Measurements from ENCODE around the gene PER1. TPM values are rescaled to one million over a fixed set of nuclear protein-coding genes. Genes with fewer than 3 reads are reported as not detected.

The PER1 gene
- total RNA-seq, 2 donors from 2014 or later: 19.7 to 43.6 TPM

DNA sequence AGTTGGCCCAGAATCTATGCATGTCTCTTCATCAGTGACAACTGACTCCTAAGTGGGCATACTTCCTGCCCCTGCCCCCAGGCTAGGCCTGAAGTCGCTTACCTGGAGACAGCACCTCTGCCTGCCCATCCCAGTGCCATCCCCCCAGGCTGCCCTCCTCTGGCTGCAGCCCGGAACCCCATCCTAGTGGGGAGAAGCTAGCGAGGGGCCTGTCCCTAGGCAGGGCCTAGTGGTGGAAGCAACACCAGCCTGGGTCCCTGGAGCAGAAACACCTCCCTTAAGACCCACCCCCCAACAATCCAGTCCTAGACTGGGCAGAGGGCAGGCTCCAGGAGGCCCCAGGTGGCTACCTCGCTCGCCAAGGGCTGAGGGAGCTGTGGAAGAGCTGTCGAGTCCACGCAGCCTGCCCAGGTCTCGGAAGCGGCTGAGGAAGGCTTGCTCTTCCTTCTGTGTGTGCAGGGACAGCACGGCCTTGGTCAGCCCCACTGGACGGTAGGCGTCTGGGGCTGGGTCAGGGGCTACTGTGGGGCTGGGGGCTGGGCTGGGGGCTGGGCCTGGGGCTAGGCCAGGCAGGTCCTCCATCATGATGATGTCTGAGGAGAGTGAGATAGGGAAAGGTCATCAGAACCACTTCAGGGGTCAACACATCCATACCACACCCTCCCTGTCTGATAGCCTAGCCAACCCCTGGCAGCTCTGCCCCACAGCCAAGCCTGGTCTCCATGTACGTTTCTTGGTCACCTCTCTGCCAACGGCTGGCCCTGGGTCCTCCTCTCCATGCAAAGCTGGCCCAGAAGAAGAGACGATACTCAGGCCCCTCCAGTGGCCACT lies 7.6 kb downstream of the PER1 start:
- Histone ChIP-seq H3K4me3 (no peak overlapping the region), H3K36me3 (peaks cover 36% of the 10 kb centered on the region), H3K4me1 (no peaks in the 10 kb centered on the region), H3K27me3 (no peaks in the 10 kb centered on the region), H3K9ac (ENCODE audit: low read depth in 2 of 2, low read length in 2 of 2) (no peak overlapping the region), H3K9me3 (no peaks in the 10 kb centered on the region), H3K27ac (no peak overlapping the region)
- intact Hi-C loops (cut with DNase I): no loop called here
- TF ChIP-seq, protein P1, sequence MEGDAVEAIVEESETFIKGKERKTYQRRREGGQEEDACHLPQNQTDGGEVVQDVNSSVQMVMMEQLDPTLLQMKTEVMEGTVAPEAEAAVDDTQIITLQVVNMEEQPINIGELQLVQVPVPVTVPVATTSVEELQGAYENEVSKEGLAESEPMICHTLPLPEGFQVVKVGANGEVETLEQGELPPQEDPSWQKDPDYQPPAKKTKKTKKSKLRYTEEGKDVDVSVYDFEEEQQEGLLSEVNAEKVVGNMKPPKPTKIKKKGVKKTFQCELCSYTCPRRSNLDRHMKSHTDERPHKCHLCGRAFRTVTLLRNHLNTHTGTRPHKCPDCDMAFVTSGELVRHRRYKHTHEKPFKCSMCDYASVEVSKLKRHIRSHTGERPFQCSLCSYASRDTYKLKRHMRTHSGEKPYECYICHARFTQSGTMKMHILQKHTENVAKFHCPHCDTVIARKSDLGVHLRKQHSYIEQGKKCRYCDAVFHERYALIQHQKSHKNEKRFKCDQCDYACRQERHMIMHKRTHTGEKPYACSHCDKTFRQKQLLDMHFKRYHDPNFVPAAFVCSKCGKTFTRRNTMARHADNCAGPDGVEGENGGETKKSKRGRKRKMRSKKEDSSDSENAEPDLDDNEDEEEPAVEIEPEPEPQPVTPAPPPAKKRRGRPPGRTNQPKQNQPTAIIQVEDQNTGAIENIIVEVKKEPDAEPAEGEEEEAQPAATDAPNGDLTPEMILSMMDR (IDR thresholded peaks at IDR 0.05): no peak
- no peak for DNase-seq

DNA sequence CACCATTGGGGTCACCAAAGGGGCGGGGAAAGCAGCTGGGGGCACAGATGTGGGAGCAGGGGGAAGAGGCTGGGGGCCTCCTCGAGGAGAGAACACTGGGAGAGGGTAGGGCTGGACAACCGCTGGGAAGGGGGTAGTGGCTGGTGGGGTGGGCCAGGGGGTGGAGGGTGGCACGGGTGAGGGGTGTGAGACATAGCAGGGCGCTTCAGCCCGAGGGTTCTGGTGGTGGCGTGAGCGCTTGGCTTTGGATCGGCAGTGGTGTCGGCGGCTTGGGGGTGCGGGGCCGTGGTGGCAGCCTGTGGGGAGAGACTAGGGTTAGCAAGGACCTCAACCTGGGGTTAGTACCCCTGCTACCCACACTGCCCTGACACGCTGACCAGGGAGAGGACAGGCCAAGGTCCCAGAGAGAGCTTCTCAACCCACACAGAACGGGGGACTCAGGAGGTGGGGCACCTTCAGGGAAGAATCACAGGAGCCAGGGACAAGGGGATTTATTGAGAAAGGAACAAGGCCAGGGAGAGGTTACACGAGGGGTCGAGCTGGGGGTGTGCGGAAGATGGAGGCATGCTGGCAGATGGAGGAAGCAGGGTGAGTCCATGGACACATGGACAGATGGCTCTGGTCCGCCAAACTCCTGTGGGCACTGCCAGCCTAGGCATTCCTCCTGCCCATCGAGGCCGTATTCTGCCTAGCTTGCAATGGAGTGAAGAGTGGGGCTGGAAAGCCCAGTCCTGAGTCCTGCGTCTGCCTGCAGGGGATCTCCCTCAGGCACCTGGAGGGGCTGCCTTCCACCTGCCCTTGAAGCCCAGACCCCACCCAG lies 8.4 kb downstream of the PER1 start:
- H3K9me3 ChIP-seq: no peaks in the 10 kb centered on the region
- H3K36me3 ChIP-seq: peaks cover 31% of the 10 kb centered on the region
- H3K9ac ChIP-seq (ENCODE audit: low read depth in 2 of 2, low read length in 2 of 2): no peak overlapping the region
- H3K27me3 ChIP-seq: no peaks in the 10 kb centered on the region
- H3K27ac ChIP-seq: no peak overlapping the region
- no peaks in the 10 kb centered on the region for H3K4me1 ChIP-seq
- intact Hi-C loops (cut with DNase I): no loop called here
- no peak overlapping the region for H3K4me3 ChIP-seq
- TF ChIP-seq, protein P1 (IDR thresholded peaks at IDR 0.05): no peak
- no peak for DNase-seq

DNA sequence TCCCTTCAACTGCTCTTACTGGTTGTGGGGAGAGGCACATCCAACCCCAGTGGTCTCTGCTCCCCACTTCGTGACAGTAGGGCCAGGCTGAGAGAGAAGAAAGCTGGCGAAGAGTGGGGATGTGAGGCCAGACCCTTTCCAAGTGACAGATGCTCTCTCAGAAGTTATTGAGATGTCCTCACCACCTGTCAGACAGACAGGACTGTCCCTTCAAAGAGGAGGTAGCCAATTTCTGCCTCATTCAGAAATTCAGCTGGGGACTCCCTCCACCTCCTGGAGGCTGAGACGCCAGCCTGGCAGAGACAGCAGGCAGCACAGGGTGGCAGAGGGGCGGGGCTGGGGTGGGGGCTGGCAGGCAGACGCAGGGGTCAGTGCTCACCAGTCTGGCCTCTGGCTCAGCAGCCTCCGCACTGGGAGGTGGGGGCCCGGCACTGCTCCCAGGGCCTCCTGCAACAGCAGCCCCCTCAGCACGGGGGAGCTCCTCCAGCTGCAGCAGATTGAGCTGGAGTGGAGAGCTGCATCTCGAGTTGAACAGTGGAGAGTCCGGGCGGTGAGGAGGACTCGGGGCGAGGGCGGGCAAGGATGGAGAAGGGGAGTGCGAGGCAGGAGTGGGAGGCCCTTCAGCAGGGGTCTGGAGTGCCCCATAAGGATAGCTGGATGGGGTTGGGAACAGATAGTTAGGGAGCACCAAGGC lies 9.2 kb downstream of the PER1 start:
- H3K4me1 ChIP-seq: no peaks in the 10 kb centered on the region
- no peak for DNase-seq
- TF ChIP-seq, protein P1 (IDR thresholded peaks at IDR 0.05): no peak
- H3K36me3 ChIP-seq: peaks cover 31% of the 10 kb centered on the region
- no peak overlapping the region for H3K27ac ChIP-seq
- no peak overlapping the region for H3K4me3 ChIP-seq
- intact Hi-C loops (cut with DNase I): no loop called here
- no peaks in the 10 kb centered on the region for H3K27me3 ChIP-seq
- no peak overlapping the region for H3K9ac ChIP-seq (ENCODE audit: low read depth in 2 of 2, low read length in 2 of 2)
- no peaks in the 10 kb centered on the region for H3K9me3 ChIP-seq

DNA sequence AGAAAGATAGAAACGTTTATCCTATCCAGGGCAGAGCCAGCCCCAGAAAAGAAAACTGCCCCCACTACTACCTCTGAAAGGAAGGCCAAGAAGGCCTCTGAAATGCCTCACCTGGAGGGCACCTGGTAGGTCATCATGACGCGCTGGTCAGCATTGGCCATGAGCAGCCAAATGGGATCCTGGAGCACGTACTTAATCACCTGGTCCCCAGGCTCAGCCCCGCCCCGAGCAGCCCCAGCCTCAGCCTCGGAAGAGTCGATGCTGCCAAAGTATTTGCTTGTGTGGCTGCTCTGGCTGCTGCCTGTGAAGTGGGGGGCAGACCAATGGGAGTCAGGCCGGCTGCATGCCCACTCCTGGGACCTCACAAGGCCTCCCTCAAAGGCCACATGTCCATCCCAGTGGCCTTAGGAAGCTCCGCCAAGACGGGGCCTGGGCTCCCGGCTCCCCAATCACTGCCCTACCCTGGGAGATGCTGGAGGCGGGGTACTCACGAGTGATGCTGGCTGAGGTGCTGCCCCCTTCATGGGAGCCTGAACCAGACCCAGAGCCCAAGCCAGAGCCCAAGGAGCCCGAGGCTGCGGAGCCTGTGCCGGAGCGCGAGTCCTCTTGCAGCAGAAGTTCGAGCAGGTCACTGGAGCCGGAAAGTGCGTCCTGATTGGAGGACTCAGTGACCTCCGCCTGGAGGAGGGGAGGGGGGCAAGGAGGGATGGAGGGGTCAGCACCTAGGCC lies 9.9 kb downstream of the PER1 start:
- Histone ChIP-seq H3K27me3 (no peaks in the 10 kb centered on the region), H3K9ac (ENCODE audit: low read depth in 2 of 2, low read length in 2 of 2) (no peak overlapping the region), H3K27ac (no peak overlapping the region), H3K36me3 (peaks cover 24% of the 10 kb centered on the region), H3K4me3 (no peak overlapping the region), H3K9me3 (no peaks in the 10 kb centered on the region), H3K4me1 (no peaks in the 10 kb centered on the region)
- TF ChIP-seq, protein P1 (IDR thresholded peaks at IDR 0.05): no peak
- intact Hi-C loops (cut with DNase I): no loop called here
- DNase-seq: no peak

DNA sequence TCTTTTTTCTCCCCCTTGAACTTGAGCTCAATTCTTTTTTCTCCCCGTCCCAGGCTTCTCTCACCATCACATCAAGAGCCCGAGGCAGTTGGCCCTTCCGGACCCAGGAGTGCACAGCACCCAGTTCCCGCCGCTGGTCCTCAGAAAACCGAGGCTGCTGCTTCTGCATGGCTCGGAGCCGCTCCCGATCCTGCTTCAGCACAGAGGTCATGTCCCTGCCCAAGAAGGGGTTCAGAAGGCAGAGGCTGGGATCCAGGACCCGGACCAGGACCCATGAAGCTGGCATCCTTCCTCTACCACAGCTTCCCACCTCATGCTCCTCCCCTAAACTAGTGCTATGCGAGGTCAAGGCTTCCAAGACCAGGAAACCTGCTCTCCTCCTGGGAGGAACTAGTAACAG lies 10.5 kb downstream of the PER1 start:
- Histone ChIP-seq H3K36me3 (peaks cover 18% of the 10 kb centered on the region), H3K27me3 (no peaks in the 10 kb centered on the region), H3K4me3 (no peak overlapping the region), H3K4me1 (no peaks in the 10 kb centered on the region), H3K27ac (no peak overlapping the region), H3K9ac (ENCODE audit: low read depth in 2 of 2, low read length in 2 of 2) (no peak overlapping the region), H3K9me3 (no peaks in the 10 kb centered on the region)
- TF ChIP-seq, protein P1 (IDR thresholded peaks at IDR 0.05): no peak
- DNase-seq: no peak
- intact Hi-C loops (cut with DNase I): no loop called here

Measured in colonic mucosa (tissue), 4 donors.